K562 (cell line): ENCODE measurements around the gene MTO1. TPM values are rescaled to one million over a fixed set of nuclear protein-coding genes. Genes with fewer than 3 reads are reported as not detected.

Experiments
- BCL6 ChIP-seq: fragments of 250-450 bp; sonication (Bioruptor Pico); IDR thresholded peaks from 2 replicates; pipeline ENCODE4 v1.4.0; 2020
- BRF2 ChIP-seq: IDR thresholded peaks from 3 replicates; pipeline ENCODE4 v1.6.1; 2011; ENCODE audit warnings: borderline replicate concordance, mild to moderate bottlenecking; ENCODE audit not compliant: insufficient read length, insufficient read depth
- CAMTA2 ChIP-seq: fragments of 250-450 bp; sonication (Bioruptor Pico); conservative IDR thresholded peaks from 2 replicates; pipeline ENCODE4 v1.5.1; 2022
- ETV1 ChIP-seq: fragments of 450-650 bp; conservative IDR thresholded peaks from 2 replicates; pipeline ENCODE4 v1.6.1; 2016; ENCODE audit warnings: missing genetic modification characterization, control low read depth, low read depth, missing compliant biosample characterization
- FOXJ3 ChIP-seq: sonication (generic); formaldehyde crosslinking; IDR thresholded peaks from 2 replicates; pipeline ENCODE4 v1.4.0; 2020; ENCODE audit warnings: mild to moderate bottlenecking, missing genetic modification reagents
- JUND ChIP-seq, 2 experiments: IDR thresholded peaks; 2 replicates in 1 of 2; 3 replicates in 1 of 2; pipeline ENCODE4 v1.6.1; 2011; ENCODE audit warnings: borderline replicate concordance in 2 of 2, low read depth in 2 of 2, low read length in 2 of 2, improper control_type of control experiment in 1 of 2, missing biosample characterization in 1 of 2, missing genetic modification characterization in 1 of 2, missing genetic modification reagents in 1 of 2
- MED1 ChIP-seq: sonication (generic); formaldehyde crosslinking; IDR thresholded peaks from 2 replicates; pipeline ENCODE4 v1.8.1; 2023; ENCODE audit warnings: missing genetic modification reagents, borderline replicate concordance
- PCBP1 ChIP-seq: fragments of 200-400 bp; formaldehyde crosslinking; IDR thresholded peaks from 2 replicates; pipeline ENCODE4 v1.6.1; 2018; ENCODE audit warnings: mild to moderate bottlenecking, low read depth, low read length; ENCODE audit not compliant: poor library complexity, severe bottlenecking
- PHF20 ChIP-seq: fragments of 450-650 bp; IDR thresholded peaks from 2 replicates; pipeline ENCODE4 v1.6.1; 2018; ENCODE audit not compliant: partially characterized antibody
- RUNX1 ChIP-seq: sonication (generic); IDR thresholded peaks from 2 replicates; pipeline ENCODE4 v1.6.1; 2016; ENCODE audit warnings: antibody characterized with exemption, low read depth
- SNRNP70 ChIP-seq: fragments of 200-400 bp; formaldehyde crosslinking; optimal IDR thresholded peaks from 2 replicates; pipeline ENCODE3; 2017; ENCODE audit warnings: low read depth, low read length
- SRSF3 ChIP-seq: fragments of 200-400 bp; formaldehyde crosslinking; IDR thresholded peaks from 2 replicates; pipeline ENCODE4 v1.6.1; 2016; ENCODE audit warnings: mild to moderate bottlenecking, low read length, moderate library complexity; ENCODE audit not compliant: insufficient read depth
- VEZF1 ChIP-seq: fragments of 200-800 bp; sonication (Bioruptor generic); IDR thresholded peaks from 2 replicates; pipeline ENCODE4 v1.6.1; 2017; ENCODE audit warnings: missing genetic modification characterization, missing compliant biosample characterization
- ZC3H4 ChIP-seq: sonication (generic); formaldehyde crosslinking; IDR thresholded peaks from 2 replicates; pipeline ENCODE4 v1.9.0; 2021; ENCODE audit warnings: missing genetic modification reagents, borderline replicate concordance
- ZNF133 ChIP-seq: fragments of 250-450 bp; sonication (Bioruptor Pico); IDR thresholded peaks from 2 replicates; pipeline ENCODE4 v1.4.0; 2020; ENCODE audit warnings: mild to moderate bottlenecking
- ZNF165 ChIP-seq: fragments of 250-450 bp; sonication (Bioruptor Pico); IDR thresholded peaks from 2 replicates; pipeline ENCODE4 v1.4.0; 2020; ENCODE audit warnings: borderline replicate concordance
- ZNF217 ChIP-seq: sonication (generic); formaldehyde crosslinking; IDR thresholded peaks from 2 replicates; pipeline ENCODE4 v1.8.0; 2022; ENCODE audit warnings: mild to moderate bottlenecking, missing genetic modification reagents
- ZNF398 ChIP-seq: fragments of 250-450 bp; sonication (Bioruptor Pico); IDR thresholded peaks from 2 replicates; pipeline ENCODE4 v1.8.0; 2021; ENCODE audit warnings: moderate library complexity, mild to moderate bottlenecking, inconsistent platforms
- ZNF584 ChIP-seq: fragments of 200-800 bp; sonication (Bioruptor generic); IDR thresholded peaks from 2 replicates; pipeline ENCODE4 v1.6.1; 2016; ENCODE audit warnings: low read depth, mild to moderate bottlenecking, missing genetic modification characterization, missing compliant biosample characterization
- ZNF717 ChIP-seq: fragments of 250-450 bp; sonication (Bioruptor Pico); IDR thresholded peaks from 2 replicates; pipeline ENCODE4 v1.5.0; 2021
- polyA plus RNA-seq, 8 experiments: library from polyadenylated mRNA; depleted of rRNA in 4 of 8; stranded (reverse) in 5 of 8; unstranded in 3 of 8; fragments of >200 nt; fragmentation: Nextera tagmentation in 2 of 8; fragmentation: Illumina TruSeq in 1 of 8; extraction: Ambion mirVana in 2 of 8; extraction: Trizol in 1 of 8; gene quantifications; 2 replicates each; pipeline versions ENCODE4 v1.2.1 to v1.2.3, GENCODE V29; 2011 to 2014; ENCODE audit warnings: inconsistent platforms in 1 of 8, missing spikeins in 1 of 8
- total RNA-seq, 7 experiments: library from RNA; depleted of rRNA in 6 of 7; stranded (reverse); fragments of >200 nt in 6 of 7; fragmentation: Illumina TruSeq in 2 of 7; extraction: Trizol in 2 of 7; gene quantifications; 2 replicates each; pipeline versions ENCODE4 v1.2.1 to v1.2.3, GENCODE V29; 2011 to 2021; ENCODE audit warnings: low replicate concordance in 1 of 7
- TF ChIP-seq, protein P1 (sequence below): fragments of 250-450 bp; sonication (Bioruptor Pico); IDR thresholded peaks from 2 replicates; pipeline ENCODE4 v1.5.1; 2021; ENCODE audit warnings: mild to moderate bottlenecking

Gene MTO1
- total and polyA plus RNA-seq, 9 of the 15 experiments (the other 6 are each of a cell fraction or from before 2014, with no cell fraction given), result 33.4 to 62.3 (median 50.6) TPM

GRCh38 chr6:73519926-73520687 lies 58.6 kb downstream of the MTO1 start (continued):
- peak; percentile 9; the same call in 1 of the 2 replicates for TF ChIP-seq VEZF1 (CRISPR knock-in tag)
- TF ChIP-seq ZNF165 (CRISPR knock-in tag), result no peak
- no peak for TF ChIP-seq RUNX1
- TF ChIP-seq ETV1, result no peak
- TF ChIP-seq ZC3H4 (CRISPR knock-in tag), result peak; percentile 97
- TF ChIP-seq PCBP1, result peak; percentile 99
- TF ChIP-seq FOXJ3 (CRISPR knock-in tag), result no peak
- TF ChIP-seq BCL6 (CRISPR knock-in tag), result no peak
- TF ChIP-seq ZNF717 (CRISPR knock-in tag), result peak; percentile 9; the same call in 1 of the 2 replicates
- peak; percentile 99 for TF ChIP-seq SNRNP70
- no peak for TF ChIP-seq BRF2
- 0 out of 2 replicates have a peak, but pooled peaks have one; percentile 8 for TF ChIP-seq ZNF217 (CRISPR knock-in tag)
- TF ChIP-seq CAMTA2, result 0 out of 2 replicates have a peak, but pooled peaks have one; percentile 29
- peak; percentile 25 for TF ChIP-seq PHF20
- TF ChIP-seq MED1 (CRISPR knock-in tag), result 0 out of 2 replicates have a peak, but pooled peaks have one; percentile 21
- 0 out of 2 replicates have a peak, but pooled peaks have one; percentile 11 for TF ChIP-seq SRSF3
- peak; percentile 77 for TF ChIP-seq JUND (IDR thresholded peaks at IDR 0.05; ENCODE audit: borderline replicate concordance, low read depth, low read length)
- peak; percentile 21; the same call in 1 of the 3 replicates for TF ChIP-seq JUND (tag; IDR thresholded peaks at IDR 0.05; ENCODE audit: borderline replicate concordance, low read depth, low read length)
- no peak for TF ChIP-seq ZNF398 (CRISPR knock-in tag)
- TF ChIP-seq ZNF584 (CRISPR knock-in tag), result no peak
- TF ChIP-seq, protein P1, sequence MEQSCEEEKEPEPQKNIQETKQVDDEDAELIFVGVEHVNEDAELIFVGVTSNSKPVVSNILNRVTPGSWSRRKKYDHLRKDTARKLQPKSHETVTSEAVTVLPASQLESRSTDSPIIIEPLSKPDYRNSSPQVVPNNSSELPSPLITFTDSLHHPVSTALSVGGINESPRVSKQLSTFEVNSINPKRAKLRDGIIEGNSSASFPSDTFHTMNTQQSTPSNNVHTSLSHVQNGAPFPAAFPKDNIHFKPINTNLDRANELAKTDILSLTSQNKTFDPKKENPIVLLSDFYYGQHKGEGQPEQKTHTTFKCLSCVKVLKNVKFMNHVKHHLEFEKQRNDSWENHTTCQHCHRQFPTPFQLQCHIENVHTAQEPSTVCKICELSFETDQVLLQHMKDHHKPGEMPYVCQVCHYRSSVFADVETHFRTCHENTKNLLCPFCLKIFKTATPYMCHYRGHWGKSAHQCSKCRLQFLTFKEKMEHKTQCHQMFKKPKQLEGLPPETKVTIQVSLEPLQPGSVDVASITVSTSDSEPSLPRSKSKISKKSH (CRISPR knock-in tag), result no peak; the same call in 1 of the 2 replicates
- no peak for TF ChIP-seq ZNF133 (CRISPR knock-in tag)
